Adrenal gland (tissue), 12 donors: Measurements from ENCODE around the gene ZDBF2. TPM values are rescaled to one million over a fixed set of nuclear protein-coding genes. Genes with fewer than 3 reads are reported as not detected.
A peak's percentile ranks its signal among the peaks of the same experiment; 100 is the strongest.
"Not testable (repeated sequence)": the region's sequence is repeated elsewhere in the genome, so short reads cannot be mapped to it uniquely, and the experiment has no call there.

ENCODE experiments used
- DNase-seq, 7 donors: peaks; one replicate each; pipeline ENCODE4 v3.0.0-alpha.2; 2019 to 2020
- H3K27ac ChIP-seq, 5 donors: fragments of 200-600 bp; sonication (generic) in 4 of 5; 1 replicate in 3 of 5; 2 replicates in 2 of 5; pipeline versions ENCODE4 v1.5.1 to v1.8.0; 2016 to 2020; ENCODE audit warnings: mild to moderate bottlenecking in 1 of 5
- H3K27me3 ChIP-seq: fragments of 200-600 bp; 2 replicates; pipeline ENCODE4 v1.8.0; 2021
- H3K36me3 ChIP-seq, 2 donors: fragments of 200-600 bp; replicated peaks in 1 of 2; 1 replicate in 1 of 2; 2 replicates in 1 of 2; pipeline versions ENCODE4 v1.5.1 to v1.8.0; 2018 to 2022
- H3K4me1 ChIP-seq, 2 donors: fragments of 200-600 bp; replicated peaks in 1 of 2; 1 replicate in 1 of 2; 2 replicates in 1 of 2; pipeline versions ENCODE4 v1.5.1 to v1.8.0; 2018 to 2021
- H3K4me3 ChIP-seq, 4 donors: fragments of 200-600 bp; sonication (generic) in 3 of 4; one replicate each; pipeline ENCODE4 v1.5.1; 2016 to 2018
- H3K9me3 ChIP-seq, 3 donors: fragments of 200-600 bp; sonication (generic) in 1 of 3; replicated peaks in 1 of 3; 1 replicate in 2 of 3; 2 replicates in 1 of 3; pipeline versions ENCODE4 v1.5.1 to v1.8.0; 2016 to 2021
- POLR2A ChIP-seq, 2 donors: fragments of 450-650 bp; IDR thresholded peaks; one replicate each; pipeline ENCODE4 v1.6.1; 2017; ENCODE audit warnings: antibody characterized with exemption in 2 of 2, mild to moderate bottlenecking in 2 of 2, moderate library complexity in 1 of 2
- WGBS, 4 donors: extraction: QIAGEN DNeasy Blood & Tissue Kit in 2 of 4; methylation state at CpG; one replicate each; pipeline versions ENCODE4 v1.1.5 to v1.1.7; 2013 to 2017; 5-methylcytosine and 5-hydroxymethylcytosine counted together
- intact Hi-C, 2 donors: fragments of 100-400 bp; cut with DNase I; formaldehyde crosslinking; loops; one replicate each; pipeline versions ENCODE4 v1.14.1 to v1.15.0; 2022 to 2023
- polyA plus RNA-seq, 3 donors: library from polyadenylated mRNA; stranded (reverse); fragments of 200-250 nt in 2 of 3; fragments of 350-450 nt in 1 of 3; fragmentation: Illumina TruSeq in 1 of 3; extraction: RNeasy Lipid Tissue Mini Kit (QIAGEN cat#74804) in 1 of 3; gene quantifications; one replicate each; pipeline ENCODE4 v1.2.3, GENCODE V29; 2013 to 2014
- total RNA-seq, 9 donors: library from RNA; depleted of rRNA in 4 of 9; stranded (reverse); fragments of >200 nt in 4 of 9; fragments of 120-200 nt in 1 of 9; fragmentation: NEBNext Ultra II Directional in 1 of 9; extraction: Animal tissue kit (Norgen Biotek cat#: 25700) in 1 of 9; gene quantifications; one replicate each; pipeline versions ENCODE4 v1.1.0 to v1.2.4, GENCODE V29; 2013 to 2023
- TF ChIP-seq, protein P1 (sequence below), 6 experiments: fragments of 450-650 bp in 4 of 6; fragments of 200-600 bp in 2 of 6; sonication (generic) in 1 of 6; IDR thresholded peaks; 1 replicate in 5 of 6; 2 replicates in 1 of 6; pipeline versions ENCODE4 v1.5.1 to v1.8.0; 2016 to 2021; ENCODE audit warnings: antibody characterized with exemption in 6 of 6, mild to moderate bottlenecking in 2 of 6, moderate library complexity in 1 of 6
- donor health status: healthy with polysubstance abuse.
- donor health status: Bipolar disorder and iron deficiency.
- donor health status: DM: yes; HTN: yes; CAD: no.
- donor health status: DM: no; HTN: no; CAD: no.
- donor health status: DM: no; HTN: no; CAD: no.
- donor health status: DM: yes; HTN: yes; CAD: no.

Gene ZDBF2
- total and polyA plus RNA-seq, 12 donors, result 2.3 to 33.6 (median 13.6) TPM

DNA sequence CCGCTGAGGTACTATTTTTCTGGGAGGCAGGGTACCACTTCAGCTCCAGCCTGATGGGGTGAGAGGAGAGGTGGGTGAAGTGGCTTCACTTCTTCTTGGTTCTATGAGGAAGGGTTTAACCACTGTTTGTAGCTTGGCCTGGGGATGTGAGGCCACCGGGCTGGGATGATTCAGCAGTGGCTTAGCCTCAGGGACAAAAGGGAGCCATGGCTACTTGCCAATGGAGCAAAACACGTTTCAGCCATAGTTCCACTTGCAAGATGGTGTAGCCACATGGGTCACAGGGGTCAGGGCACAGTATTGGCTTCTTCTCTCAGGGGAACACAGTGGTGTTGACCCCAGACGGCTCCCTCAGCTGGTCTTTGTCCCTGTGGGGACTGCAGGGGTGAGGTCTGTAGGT is 14.9 kb downstream of the ZDBF2 start:
- TF ChIP-seq, protein P1, sequence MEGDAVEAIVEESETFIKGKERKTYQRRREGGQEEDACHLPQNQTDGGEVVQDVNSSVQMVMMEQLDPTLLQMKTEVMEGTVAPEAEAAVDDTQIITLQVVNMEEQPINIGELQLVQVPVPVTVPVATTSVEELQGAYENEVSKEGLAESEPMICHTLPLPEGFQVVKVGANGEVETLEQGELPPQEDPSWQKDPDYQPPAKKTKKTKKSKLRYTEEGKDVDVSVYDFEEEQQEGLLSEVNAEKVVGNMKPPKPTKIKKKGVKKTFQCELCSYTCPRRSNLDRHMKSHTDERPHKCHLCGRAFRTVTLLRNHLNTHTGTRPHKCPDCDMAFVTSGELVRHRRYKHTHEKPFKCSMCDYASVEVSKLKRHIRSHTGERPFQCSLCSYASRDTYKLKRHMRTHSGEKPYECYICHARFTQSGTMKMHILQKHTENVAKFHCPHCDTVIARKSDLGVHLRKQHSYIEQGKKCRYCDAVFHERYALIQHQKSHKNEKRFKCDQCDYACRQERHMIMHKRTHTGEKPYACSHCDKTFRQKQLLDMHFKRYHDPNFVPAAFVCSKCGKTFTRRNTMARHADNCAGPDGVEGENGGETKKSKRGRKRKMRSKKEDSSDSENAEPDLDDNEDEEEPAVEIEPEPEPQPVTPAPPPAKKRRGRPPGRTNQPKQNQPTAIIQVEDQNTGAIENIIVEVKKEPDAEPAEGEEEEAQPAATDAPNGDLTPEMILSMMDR (IDR thresholded peaks at IDR 0.05), result no peak
- TF ChIP-seq POLR2A (IDR thresholded peaks at IDR 0.05), result no peak
- peak in 6 of 7 donors; percentile 15 to 56 (median 29) for DNase-seq
- intact Hi-C loops, result no loop called here
- Histone ChIP-seq H3K27me3 (no peaks in the 10 kb centered on the region), H3K27ac (no peak overlapping the region), H3K4me3 (no peak overlapping the region), H3K9me3 (peaks cover 0 to 9% (median 0%) of the 10 kb centered on the region in 3 donors), H3K36me3 (no peaks in the 10 kb centered on the region), H3K4me1 (no peaks in the 10 kb centered on the region)
- WGBS, 4 donors, result 62 to 88% (median 69%) methylated on average over 1 to 4 of the region's 4 CpGs

DNA sequence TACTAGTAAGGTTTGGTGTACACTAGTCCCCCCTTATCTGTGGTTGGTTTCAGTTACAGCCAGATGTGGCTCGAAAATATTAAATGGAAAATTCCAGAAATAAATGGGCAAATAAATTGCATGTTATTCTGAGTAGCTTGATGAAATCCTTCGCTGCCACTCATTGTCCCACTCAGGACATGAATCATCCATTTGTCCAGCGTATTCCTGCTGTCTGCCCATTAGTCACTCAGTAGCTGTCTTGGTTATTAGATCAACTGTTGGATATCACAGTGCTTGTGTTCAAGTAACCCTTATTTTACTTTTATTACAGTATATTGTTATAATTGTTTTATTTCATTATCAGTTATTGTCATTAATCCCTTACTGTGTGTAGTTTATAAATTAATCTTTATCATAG is 21.7 kb downstream of the ZDBF2 start:
- no peak overlapping the region for H3K27ac ChIP-seq
- intact Hi-C loops, result no loop called here
- TF ChIP-seq, protein P1 (IDR thresholded peaks at IDR 0.05), result no peak
- TF ChIP-seq POLR2A (IDR thresholded peaks at IDR 0.05), result no peak
- H3K36me3 ChIP-seq, result no peaks in the 10 kb centered on the region
- no peaks in the 10 kb centered on the region for H3K27me3 ChIP-seq
- 60 to 69% (median 64%) methylated on average over 3 of the region's 3 CpGs for whole genome bisulfite sequencing, 4 donors
- no peaks in the 10 kb centered on the region for H3K9me3 ChIP-seq
- H3K4me1 ChIP-seq, result no peaks in the 10 kb centered on the region
- DNase-seq, result no peak
- no peak overlapping the region for H3K4me3 ChIP-seq

DNA sequence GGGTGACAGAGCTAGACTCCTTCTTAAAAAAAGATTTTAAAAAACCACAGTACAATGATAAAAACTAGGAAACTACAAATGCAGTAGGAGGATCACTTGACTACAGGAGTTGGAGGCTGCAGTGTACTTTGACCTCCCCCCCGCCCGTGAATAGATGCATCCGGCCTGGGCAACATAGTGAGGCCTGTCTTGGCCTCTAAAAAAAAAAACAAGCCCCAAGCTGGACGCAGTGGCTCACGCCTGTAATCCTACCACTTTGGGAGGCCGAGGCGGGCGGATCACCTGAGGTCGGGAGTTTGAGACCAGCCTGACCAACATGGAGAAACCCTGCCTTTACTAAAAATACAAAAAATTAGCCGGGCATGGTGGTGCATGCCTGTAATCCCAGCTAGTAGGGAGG is 25.1 kb downstream of the ZDBF2 start:
- H3K27ac ChIP-seq, H3K9me3 ChIP-seq, H3K4me3 ChIP-seq, H3K36me3 ChIP-seq, DNase-seq, H3K4me1 ChIP-seq, H3K27me3 ChIP-seq, intact Hi-C loops: not testable (repeated sequence)
- WGBS, 4 donors, result 91 to 97% (median 94%) methylated on average over 8 to 10 of the region's 10 CpGs

DNA sequence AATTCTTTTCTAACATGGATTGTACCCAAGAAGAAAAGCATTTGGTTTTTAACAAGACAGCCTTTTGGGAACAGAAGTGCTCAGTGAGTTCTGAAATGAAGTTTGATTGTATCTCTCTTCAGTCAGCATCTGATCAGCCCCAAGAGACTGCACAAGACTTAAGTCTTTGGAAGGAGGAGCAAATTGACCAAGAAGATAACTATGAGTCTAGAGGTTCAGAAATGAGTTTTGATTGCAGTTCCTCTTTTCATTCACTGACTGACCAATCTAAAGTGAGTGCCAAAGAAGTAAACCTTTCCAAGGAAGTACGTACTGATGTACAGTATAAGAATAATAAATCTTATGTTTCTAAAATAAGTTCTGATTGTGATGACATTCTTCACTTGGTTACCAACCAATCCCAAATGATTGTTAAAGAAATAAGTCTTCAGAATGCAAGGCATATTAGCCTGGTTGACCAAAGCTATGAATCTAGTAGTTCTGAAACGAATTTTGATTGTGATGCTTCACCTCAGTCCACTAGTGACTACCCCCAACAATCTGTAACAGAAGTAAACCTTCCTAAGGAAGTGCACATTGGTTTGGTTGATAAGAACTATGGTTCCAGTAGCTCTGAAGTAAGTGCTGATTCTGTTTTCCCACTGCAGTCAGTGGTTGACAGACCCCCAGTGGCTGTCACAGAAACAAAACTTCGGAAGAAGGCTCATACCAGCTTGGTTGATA is 31.2 kb downstream of the ZDBF2 start:
- intact Hi-C loops, result no loop called here
- no peak overlapping the region for H3K4me3 ChIP-seq
- no peaks in the 10 kb centered on the region for H3K9me3 ChIP-seq
- WGBS, 4 donors, result 66 to 71% (median 70%) methylated on average over 3 of the region's 3 CpGs
- H3K27me3 ChIP-seq, result no peaks in the 10 kb centered on the region
- no peak for DNase-seq
- H3K4me1 ChIP-seq, result no peaks in the 10 kb centered on the region
- H3K36me3 ChIP-seq, result no peaks in the 10 kb centered on the region
- no peak overlapping the region for H3K27ac ChIP-seq
- TF ChIP-seq, protein P1 (IDR thresholded peaks at IDR 0.05), result no peak
- TF ChIP-seq POLR2A (IDR thresholded peaks at IDR 0.05), result no peak

DNA sequence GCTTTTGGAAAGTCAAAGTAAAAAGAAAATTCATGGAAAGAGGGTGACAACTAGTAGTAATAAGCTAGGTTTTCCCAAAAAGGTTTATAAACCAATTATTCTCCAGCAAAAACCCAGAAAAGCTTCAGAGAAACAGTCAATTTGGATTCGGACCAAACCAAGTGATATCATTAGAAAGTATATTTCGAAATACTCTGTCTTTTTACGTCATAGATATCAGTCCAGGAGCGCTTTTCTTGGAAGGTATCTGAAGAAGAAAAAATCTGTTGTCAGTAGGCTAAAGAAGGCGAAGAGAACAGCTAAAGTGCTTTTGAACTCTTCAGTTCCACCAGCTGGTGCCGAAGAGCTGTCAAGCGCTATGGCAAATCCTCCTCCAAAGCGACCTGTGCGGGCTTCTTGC is 36.6 kb downstream of the ZDBF2 start:
- intact Hi-C loops, result no loop called here
- H3K4me3 ChIP-seq, result no peak overlapping the region
- no peaks in the 10 kb centered on the region for H3K27me3 ChIP-seq
- WGBS, 4 donors, result 78 to 86% (median 85%) methylated on average over 9 of the region's 9 CpGs
- H3K9me3 ChIP-seq, result no peaks in the 10 kb centered on the region
- no peak for DNase-seq
- TF ChIP-seq POLR2A (IDR thresholded peaks at IDR 0.05), result no peak
- TF ChIP-seq, protein P1 (IDR thresholded peaks at IDR 0.05), result no peak
- H3K4me1 ChIP-seq, result no peaks in the 10 kb centered on the region
- H3K36me3 ChIP-seq, result no peaks in the 10 kb centered on the region
- H3K27ac ChIP-seq, result no peak overlapping the region
